ENCODE data around the gene OLR1. TPM values are rescaled to one million over a fixed set of nuclear protein-coding genes. Genes with fewer than 3 reads are reported as not detected.

Gene OLR1
- total RNA-seq, 2 experiments from 2014 or later: not detected

- CTCF ChIA-PET (ENCODE audit: unreplicated experiment): no interaction called here
- no TSS peak for BruUV-seq (replicated peaks)
- peaks cover 2% of the 10 kb centered on the region for H3K4me1 ChIP-seq (ENCODE audit: insufficient read depth, low read length, poor library complexity, severe bottlenecking)
- no peak for DNase-seq (ENCODE audit: low spot score)
- no peak for TF ChIP-seq CTCF (conservative IDR thresholded peaks at IDR 0.05; ENCODE audit: low read length)
- no peak for TF ChIP-seq EZH2phosphoT487 (IDR thresholded peaks at IDR 0.05; ENCODE audit: borderline replicate concordance, low read depth, low read length)
- no peak overlapping the region for H3K27ac ChIP-seq (ENCODE audit: low read depth, low read length, poor library complexity, severe bottlenecking)
- intact Hi-C loops (cut with micrococcal nuclease; ENCODE audit: unreplicated experiment): no loop called here
- H4K20me1 ChIP-seq (ENCODE audit: insufficient read depth, low read length): no peaks in the 10 kb centered on the region
- H3K4me3 ChIP-seq (ENCODE audit: low read depth, low read length, poor library complexity, severe bottlenecking): no peak overlapping the region
- H2AFZ ChIP-seq (ENCODE audit: low read length): no peak overlapping the region
- no peaks in the 10 kb centered on the region for H3K9me2 ChIP-seq (ENCODE audit: insufficient read depth, low read length)
- POLR2A ChIA-PET: interaction anchor here (1.5 kb wide), 1 partner anchor 16 kb away, joined by 5 read pairs; no protein-coding TSS in a partner anchor
- H3K79me2 ChIP-seq (ENCODE audit: insufficient read depth, low read depth, low read length): no peaks in the 10 kb centered on the region
- no peaks in the 10 kb centered on the region for H3K36me3 ChIP-seq (ENCODE audit: insufficient read depth, low read length)
- H3K9me3 ChIP-seq (ENCODE audit: low read length): no peaks in the 10 kb centered on the region
- no peak overlapping the region for H3K4me2 ChIP-seq (ENCODE audit: low read length)
Measured at GRCh38 chr12:10174986-10175614, 3.2 kb upstream of the OLR1 start.

GRCh38 chr12:10170216-10170615 lies 1.7 kb downstream of the OLR1 start:
- no peak for DNase-seq (ENCODE audit: low spot score)
- H3K4me1 ChIP-seq (ENCODE audit: insufficient read depth, low read length, poor library complexity, severe bottlenecking): peaks cover 7% of the 10 kb centered on the region
- H3K4me2 ChIP-seq (ENCODE audit: low read length): no peak overlapping the region
- no peaks in the 10 kb centered on the region for H3K36me3 ChIP-seq (ENCODE audit: insufficient read depth, low read length)
- no peaks in the 10 kb centered on the region for H4K20me1 ChIP-seq (ENCODE audit: insufficient read depth, low read length)
- H2AFZ ChIP-seq (ENCODE audit: low read length): peak overlapping the region; percentile 34; the same call in 1 of the 2 replicates
- TF ChIP-seq CTCF (conservative IDR thresholded peaks at IDR 0.05; ENCODE audit: low read length): no peak
- no peak for TF ChIP-seq EZH2phosphoT487 (IDR thresholded peaks at IDR 0.05; ENCODE audit: borderline replicate concordance, low read depth, low read length)
- ChIA-PET CTCF (ENCODE audit: unreplicated experiment) (interaction anchor here (1.0 kb wide), 2 partner anchors 11 to 44 kb away, joined by 4 read pairs; no protein-coding TSS in a partner anchor), POLR2A (interaction anchor here (0.6 to 1.9 kb wide), 12 partner anchors 9 to 500 kb away, joined by 3 to 8 read pairs (median 3); partner anchors contain the start of gene GABARAPL1)
- intact Hi-C loops (cut with micrococcal nuclease; ENCODE audit: unreplicated experiment): no loop called here
- no peak overlapping the region for H3K4me3 ChIP-seq (ENCODE audit: low read depth, low read length, poor library complexity, severe bottlenecking)
- no peaks in the 10 kb centered on the region for H3K79me2 ChIP-seq (ENCODE audit: insufficient read depth, low read depth, low read length)
- no TSS peak for BruUV-seq (replicated peaks)
- H3K27ac ChIP-seq (ENCODE audit: low read depth, low read length, poor library complexity, severe bottlenecking): no peak overlapping the region
- no peaks in the 10 kb centered on the region for H3K9me2 ChIP-seq (ENCODE audit: insufficient read depth, low read length)
- peaks cover 4% of the 10 kb centered on the region; the same call in 1 of the 2 replicates for H3K9me3 ChIP-seq (ENCODE audit: low read length)

DNA sequence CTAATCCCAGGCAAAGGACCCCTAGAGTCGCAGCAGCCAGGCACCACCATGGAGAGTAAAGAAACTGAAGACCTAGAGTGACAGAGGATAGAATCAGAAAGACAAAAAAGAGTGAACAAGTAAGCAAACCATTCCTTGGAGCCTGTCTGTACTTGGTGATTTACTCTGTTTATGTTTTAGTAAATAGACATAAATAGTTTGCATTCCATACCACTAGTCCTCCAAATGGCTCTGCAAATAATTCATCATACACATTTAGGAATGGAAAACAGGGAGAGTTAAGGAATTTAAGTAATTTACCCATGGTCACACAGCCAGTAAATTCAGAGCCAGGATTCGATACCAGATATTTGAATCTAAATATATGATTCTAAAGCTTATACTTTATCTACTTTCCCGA lies 2.8 kb downstream of the OLR1 start:
- CTCF ChIA-PET (ENCODE audit: unreplicated experiment): interaction anchor here (1.0 kb wide), 1 partner anchor 10 kb away, joined by 4 read pairs; no protein-coding TSS in a partner anchor
- no TSS peak for BruUV-seq (replicated peaks)
- no peak for DNase-seq (ENCODE audit: low spot score)
- H3K36me3 ChIP-seq (ENCODE audit: insufficient read depth, low read length): no peaks in the 10 kb centered on the region
- no peaks in the 10 kb centered on the region for H4K20me1 ChIP-seq (ENCODE audit: insufficient read depth, low read length)
- no peaks in the 10 kb centered on the region for H3K9me2 ChIP-seq (ENCODE audit: insufficient read depth, low read length)
- POLR2A ChIA-PET: interaction anchor here (0.5 to 1.9 kb wide), 11 partner anchors 8 to 959 kb away, joined by 3 to 7 read pairs (median 3); no protein-coding TSS in a partner anchor
- no peak overlapping the region for H3K27ac ChIP-seq (ENCODE audit: low read depth, low read length, poor library complexity, severe bottlenecking)
- H3K4me3 ChIP-seq (ENCODE audit: low read depth, low read length, poor library complexity, severe bottlenecking): no peak overlapping the region
- H3K79me2 ChIP-seq (ENCODE audit: insufficient read depth, low read depth, low read length): no peaks in the 10 kb centered on the region
- TF ChIP-seq EZH2phosphoT487 (IDR thresholded peaks at IDR 0.05; ENCODE audit: borderline replicate concordance, low read depth, low read length) (no peak), CTCF (conservative IDR thresholded peaks at IDR 0.05; ENCODE audit: low read length) (no peak)
- H3K4me1 ChIP-seq (ENCODE audit: insufficient read depth, low read length, poor library complexity, severe bottlenecking): peaks cover 7% of the 10 kb centered on the region
- no peak overlapping the region for H3K4me2 ChIP-seq (ENCODE audit: low read length)
- H2AFZ ChIP-seq (ENCODE audit: low read length): no peak overlapping the region; the same call in 1 of the 2 replicates
- intact Hi-C loops (cut with micrococcal nuclease; ENCODE audit: unreplicated experiment): no loop called here
- H3K9me3 ChIP-seq (ENCODE audit: low read length): peaks cover 4% of the 10 kb centered on the region; the same call in 1 of the 2 replicates
